HCT116 (cell line): ENCODE measurements around the gene AEBP1. TPM values are rescaled to one million over a fixed set of nuclear protein-coding genes. Genes with fewer than 3 reads are reported as not detected.

Experiments used
- ATAC-seq: fragments of 200-7000 bp; cut with Tn5 transposase; 2 replicates; pipeline ENCODE4 v1.9.1; 2020; ENCODE audit warnings: mild to moderate bottlenecking, moderate library complexity
- BruUV-seq: library from RNA; stranded (reverse); fragments of 400-500 nt; replicated peaks from 2 replicates; lab custom pipeline; 2021; lab: Mats Ljungman, UMichigan
- CTCF ChIA-PET: fragments of 300-600 bp; sonication (Branson Sonifier 250); formaldehyde crosslinking; loops from one replicate; lab custom pipeline; 2021; ENCODE audit warnings: antibody characterized with exemption; lab: Charles Lee
- POLR2A ChIA-PET: fragments of 300-600, 350-600 bp; sonication (Branson Sonifier 250); formaldehyde crosslinking; loops from one replicate; lab custom pipeline; 2021; ENCODE audit warnings: antibody characterized with exemption; lab: Charles Lee
- RAD21 ChIA-PET, 2 experiments: fragments of 300-600 bp; sonication (Branson Sonifier 250); formaldehyde crosslinking; loops; one replicate each; lab custom pipeline; 2023; ENCODE audit warnings: low total read pairs in 2 of 2; ENCODE audit not compliant: uncharacterized antibody in 2 of 2, unreplicated experiment in 2 of 2, low non-redundant PET in 1 of 2; lab: Charles Lee
- DNase-seq: peaks from one replicate; pipeline ENCODE4 v3.0.0-alpha.2; 2010; ENCODE audit warnings: low read depth, low spot score
- H2AFZ ChIP-seq: fragments of 200-600 bp; shearing (Covaris generic), sonication (generic); 2 replicates; pipeline ENCODE4 v1.6.1; 2017; ENCODE audit warnings: low read depth, mixed run types, mixed read lengths, antibody characterized with exemption, low read length; ENCODE audit not compliant: poor library complexity, severe bottlenecking
- H3K27ac ChIP-seq: 2 replicates; pipeline ENCODE4 v1.5.1; 2012; ENCODE audit warnings: low read depth, low read length
- H3K27me3 ChIP-seq: fragments of 200-600 bp; sonication (generic); 2 replicates; pipeline ENCODE4 v1.6.1; 2016; ENCODE audit warnings: mixed run types, low read length, mixed read lengths; ENCODE audit not compliant: insufficient read depth
- H3K36me3 ChIP-seq, 2 experiments: fragments of 200-500 bp in 1 of 2; fragments of 200-600 bp in 1 of 2; sonication (Bioruptor generic) in 1 of 2; sonication (generic) in 1 of 2; 2 replicates each; pipeline versions ENCODE4 v1.5.1 to v1.6.1; 2014 to 2016; ENCODE audit warnings: low read length in 2 of 2, inconsistent platforms in 1 of 2, mixed read lengths in 1 of 2, mixed run types in 1 of 2; ENCODE audit not compliant: insufficient read depth in 2 of 2, control insufficient read depth in 1 of 2
- H3K4me1 ChIP-seq, 2 experiments: fragments of 200-600 bp in 1 of 2; sonication (generic) in 1 of 2; 2 replicates each; pipeline versions ENCODE4 v1.5.1 to v1.6.1; 2012 to 2017; ENCODE audit warnings: low read length in 2 of 2, inconsistent platforms in 1 of 2, mild to moderate bottlenecking in 1 of 2, mixed read lengths in 1 of 2, mixed run types in 1 of 2, moderate library complexity in 1 of 2; ENCODE audit not compliant: insufficient read depth in 2 of 2, control insufficient read depth in 1 of 2
- H3K4me2 ChIP-seq: fragments of 200-600 bp; sonication (generic); 2 replicates; pipeline ENCODE4 v1.6.1; 2017; ENCODE audit warnings: mixed run types, low read length, mixed read lengths
- H3K4me3 ChIP-seq, 2 experiments: fragments of 200-600 bp in 1 of 2; sonication (generic) in 1 of 2; replicated peaks in 1 of 2; 2 replicates each; pipeline ENCODE4 v1.5.1; 2011 to 2016; ENCODE audit warnings: low read length in 2 of 2, control low read depth in 1 of 2, low read depth in 1 of 2, mild to moderate bottlenecking in 1 of 2, mixed read lengths in 1 of 2, mixed run types in 1 of 2
- H3K79me2 ChIP-seq: fragments of 200-600 bp; sonication (generic); 2 replicates; pipeline ENCODE4 v1.6.1; 2017; ENCODE audit warnings: mild to moderate bottlenecking, mixed run types, low read length, moderate library complexity, mixed read lengths; ENCODE audit not compliant: insufficient read depth
- H3K9ac ChIP-seq: fragments of 200-600 bp; sonication (generic); 2 replicates; pipeline ENCODE4 v1.6.1; 2016; ENCODE audit warnings: low read length, mixed read lengths
- H3K9me2 ChIP-seq: fragments of 200-600 bp; sonication (generic), shearing (Covaris generic); 2 replicates; pipeline ENCODE4 v1.6.1; 2017; ENCODE audit warnings: mixed run types, mild to moderate bottlenecking, moderate library complexity; ENCODE audit not compliant: insufficient read depth
- H3K9me3 ChIP-seq, 2 experiments: fragments of 200-500 bp in 1 of 2; fragments of 200-600 bp in 1 of 2; sonication (Bioruptor generic) in 1 of 2; sonication (generic) in 1 of 2; 2 replicates each; pipeline ENCODE4 v1.6.1; 2014 to 2017; ENCODE audit warnings: low read length in 2 of 2, mixed read lengths in 2 of 2, inconsistent platforms in 1 of 2, low read depth in 1 of 2, mild to moderate bottlenecking in 1 of 2, mixed run types in 1 of 2, moderate library complexity in 1 of 2; ENCODE audit not compliant: control insufficient read depth in 1 of 2, insufficient read depth in 1 of 2
- H4K20me1 ChIP-seq: fragments of 200-600 bp; sonication (generic), shearing (Covaris generic); 2 replicates; pipeline ENCODE4 v1.6.1; 2017; ENCODE audit warnings: mixed run types, mild to moderate bottlenecking, moderate library complexity; ENCODE audit not compliant: insufficient read depth
- CEBPB ChIP-seq: IDR thresholded peaks from 2 replicates; pipeline ENCODE4 v1.6.1; 2012; ENCODE audit warnings: low read depth
- EGR1 ChIP-seq: IDR thresholded peaks from 2 replicates; pipeline ENCODE4 v1.6.1; 2012; ENCODE audit warnings: low read depth
- EZH2 ChIP-seq: fragments of 200-600 bp; sonication (generic); IDR thresholded peaks from 2 replicates; pipeline ENCODE4 v1.6.1; 2017; ENCODE audit warnings: antibody characterized with exemption, mixed run types
- POLR2AphosphoS5 ChIP-seq: IDR thresholded peaks from 2 replicates; pipeline ENCODE4 v1.6.1; 2011; ENCODE audit warnings: mild to moderate bottlenecking, low read depth, low read length, moderate library complexity
- RAD21 ChIP-seq: IDR thresholded peaks from 2 replicates; pipeline ENCODE4 v1.6.1; 2012; ENCODE audit warnings: low read depth, mild to moderate bottlenecking
- TCF7L2 ChIP-seq: IDR thresholded peaks from 2 replicates; pipeline ENCODE4 v1.7.0; 2011; ENCODE audit warnings: borderline replicate concordance, inconsistent platforms; ENCODE audit not compliant: insufficient read depth, insufficient read length; ENCODE audit errors: extremely low read depth
- YY1 ChIP-seq: IDR thresholded peaks from 2 replicates; pipeline ENCODE4 v1.6.1; 2011; ENCODE audit warnings: low read length, low read depth, moderate library complexity, mild to moderate bottlenecking; ENCODE audit not compliant: insufficient replicate concordance; ENCODE audit errors: extremely low read depth
- intact Hi-C: fragments of 100-400 bp; cut with micrococcal nuclease; formaldehyde crosslinking; loops from 2 replicates; pipeline ENCODE4 v1.10.0; 2022
- total RNA-seq: library from RNA; stranded (reverse); gene quantifications from one replicate; pipeline ENCODE4 v1.2.1, GENCODE V29; 2021; ENCODE audit not compliant: unreplicated experiment
- TF ChIP-seq, protein P1 (sequence below): IDR thresholded peaks from 2 replicates; pipeline ENCODE4 v1.6.1; 2012

The AEBP1 gene
- total RNA-seq, 1 experiment from 2014 or later, result 0.49 TPM

DNA sequence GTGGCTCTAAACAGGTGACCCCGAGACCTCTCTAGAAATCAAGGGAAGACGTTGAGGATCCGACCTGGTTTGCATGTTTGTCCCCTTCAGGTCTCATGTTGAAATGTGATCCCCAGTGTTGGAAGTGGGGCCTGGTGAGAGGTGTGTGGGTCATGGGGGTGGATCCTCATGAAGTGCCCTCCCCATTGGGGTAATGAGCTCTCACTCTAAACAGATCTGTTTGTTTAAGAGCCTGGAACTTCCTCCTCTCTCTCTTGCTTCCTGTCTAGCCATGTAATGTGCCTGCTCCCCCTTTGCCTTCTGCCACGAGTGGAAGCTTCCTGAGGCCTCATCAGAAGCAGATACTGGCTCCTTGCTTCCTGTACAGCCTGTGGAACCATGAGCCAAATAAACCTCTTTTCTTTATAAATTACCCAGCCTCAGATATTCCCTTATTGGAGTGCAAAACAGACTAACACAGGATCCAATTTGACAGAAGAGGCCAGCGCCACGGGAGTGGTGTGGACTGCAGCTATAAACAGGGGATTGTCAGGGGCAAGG, 11.0 kb upstream of the AEBP1 start (continued):
- no peak for TF ChIP-seq EGR1
- no peak for TF ChIP-seq CEBPB
- TF ChIP-seq, all 23 proteins: peak for 0

DNA sequence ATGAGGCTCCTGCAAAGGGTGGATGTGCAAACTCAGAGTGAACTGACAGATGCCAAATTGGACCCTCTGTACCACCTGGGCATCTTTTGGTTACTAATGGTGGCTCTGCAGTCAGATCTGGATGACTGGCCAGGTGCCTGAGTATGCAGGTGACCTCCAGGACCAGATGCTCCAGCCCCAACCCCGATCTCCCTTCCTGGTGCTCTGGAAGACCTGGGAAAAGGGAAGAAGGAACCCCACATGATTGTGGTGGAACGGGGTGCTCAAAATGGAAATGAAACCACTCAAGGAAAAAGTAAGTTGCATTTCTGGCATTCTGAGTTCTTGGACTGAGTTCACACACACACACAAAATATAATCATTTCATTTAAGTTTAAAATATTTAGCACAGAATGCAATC, 9.8 kb upstream of the AEBP1 start:
- Histone ChIP-seq H3K9me2 (no peaks in the 10 kb centered on the region), H3K4me2 (no peak overlapping the region), H3K9me3 (no peaks in the 10 kb centered on the region), H2AFZ (no peak overlapping the region), H3K9ac (no peak overlapping the region), H3K27ac (no peak overlapping the region), H3K79me2 (no peaks in the 10 kb centered on the region), H3K36me3 (no peaks in the 10 kb centered on the region), H3K4me3 (no peak overlapping the region), H3K4me1 (peaks cover 0 to 1% of the 10 kb centered on the region in 2 experiments; a peak in 2 of 4 replicates), H4K20me1 (no peaks in the 10 kb centered on the region), H3K27me3 (no peaks in the 10 kb centered on the region)
- DNase-seq (no peak), ATAC-seq (no peak)
- CTCF ChIA-PET, result no interaction called here
- RAD21 ChIA-PET, result no interaction called here
- intact Hi-C loops, result no loop called here
- POLR2A ChIA-PET, result no interaction called here
- TF ChIP-seq RAD21, result no peak
- no peak for TF ChIP-seq TCF7L2
- TF ChIP-seq YY1, result no peak
- TF ChIP-seq POLR2AphosphoS5, result no peak
- BruUV-seq, result no TSS peak

DNA sequence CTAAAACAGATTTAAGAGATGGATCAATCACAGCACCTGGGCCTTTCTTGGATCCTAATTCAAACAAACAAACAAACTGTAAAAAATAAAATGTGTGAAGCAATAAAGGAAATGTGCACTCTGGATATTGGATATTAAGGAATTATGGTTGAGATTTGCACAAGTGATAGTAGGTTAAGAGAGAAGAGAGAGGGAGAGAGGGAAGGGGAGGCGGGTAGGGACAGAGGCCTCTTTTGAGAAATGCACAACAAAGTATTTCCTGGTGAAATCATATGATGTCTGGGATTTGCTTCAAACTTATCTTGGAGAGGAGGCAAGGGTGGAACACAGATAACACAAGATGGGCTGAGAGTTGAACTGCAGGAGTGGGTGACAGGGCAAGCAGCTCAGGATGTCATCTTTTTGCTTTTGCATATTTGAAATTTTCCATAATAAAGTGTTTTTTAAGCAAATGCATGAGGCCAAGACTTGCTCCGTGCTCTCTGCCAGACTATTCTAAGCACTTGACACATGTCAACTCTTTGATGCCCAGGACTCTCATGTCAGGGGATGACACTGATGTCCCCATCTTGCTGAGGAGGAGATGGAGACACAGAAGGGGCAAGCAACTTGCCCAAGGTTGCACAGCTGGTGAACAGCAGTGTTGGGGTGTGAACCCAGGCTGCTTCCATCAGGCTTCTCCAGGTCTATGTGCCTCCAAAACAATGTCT, 9.1 kb upstream of the AEBP1 start:
- H3K79me2 ChIP-seq, result no peaks in the 10 kb centered on the region
- H3K4me2 ChIP-seq, result no peak overlapping the region
- ATAC-seq (no peak), DNase-seq (no peak)
- H4K20me1 ChIP-seq, result no peaks in the 10 kb centered on the region
- H3K9me2 ChIP-seq, result no peaks in the 10 kb centered on the region
- H3K9ac ChIP-seq, result no peak overlapping the region
- H3K4me1 ChIP-seq, result no peaks in the 10 kb centered on the region
- RAD21 ChIA-PET, result no interaction called here
- no peaks in the 10 kb centered on the region for H3K9me3 ChIP-seq
- H3K4me3 ChIP-seq, result no peak overlapping the region
- intact Hi-C loops, result no loop called here
- POLR2A ChIA-PET, result no interaction called here
- TF ChIP-seq, protein P1, sequence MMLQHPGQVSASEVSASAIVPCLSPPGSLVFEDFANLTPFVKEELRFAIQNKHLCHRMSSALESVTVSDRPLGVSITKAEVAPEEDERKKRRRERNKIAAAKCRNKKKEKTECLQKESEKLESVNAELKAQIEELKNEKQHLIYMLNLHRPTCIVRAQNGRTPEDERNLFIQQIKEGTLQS, result no peak
- no peak for TF ChIP-seq EZH2
- no peak for TF ChIP-seq POLR2AphosphoS5
- H3K27me3 ChIP-seq, result no peaks in the 10 kb centered on the region
- H2AFZ ChIP-seq, result no peak overlapping the region
- CTCF ChIA-PET, result no interaction called here
- H3K36me3 ChIP-seq, result no peaks in the 10 kb centered on the region
- BruUV-seq, result no TSS peak
- H3K27ac ChIP-seq, result no peak overlapping the region
